Gastroesophageal sphincter (tissue), 4 donors: ENCODE data around the gene C1QTNF8. TPM values are rescaled to one million over a fixed set of nuclear protein-coding genes. Genes with fewer than 3 reads are reported as not detected.

Experiments used
- ATAC-seq: fragments of 150-250 bp; one replicate; pipeline ENCODE4 v1.9.1; 2016; ENCODE audit warnings: mild to moderate bottlenecking, moderate library complexity
- H3K27ac ChIP-seq, 4 donors: fragments of 200-600 bp; sonication (generic) in 3 of 4; 1 replicate in 3 of 4; 2 replicates in 1 of 4; pipeline ENCODE4 v1.5.1; 2016 to 2019
- H3K27me3 ChIP-seq: fragments of 200-600 bp; sonication (generic); one replicate; pipeline ENCODE4 v1.5.1; 2019
- H3K36me3 ChIP-seq, 2 donors: fragments of 200-600 bp; sonication (generic); one replicate each; pipeline ENCODE4 v1.5.1; 2019; ENCODE audit warnings: control low read depth in 1 of 2
- H3K4me1 ChIP-seq, 3 donors: fragments of 200-600 bp; sonication (generic); 1 replicate in 2 of 3; 2 replicates in 1 of 3; pipeline ENCODE4 v1.5.1; 2016 to 2019; ENCODE audit warnings: control low read depth in 2 of 3
- H3K4me3 ChIP-seq, 2 donors: fragments of 200-600 bp; sonication (generic); one replicate each; pipeline ENCODE4 v1.5.1; 2019; ENCODE audit warnings: mild to moderate bottlenecking in 1 of 2, moderate library complexity in 1 of 2
- H3K9me3 ChIP-seq, 3 donors: fragments of 200-600 bp; sonication (generic); one replicate each; pipeline ENCODE4 v1.5.1; 2017 to 2019; ENCODE audit warnings: control low read depth in 2 of 3
- EP300 ChIP-seq: sonication (generic); formaldehyde crosslinking; IDR thresholded peaks from one replicate; pipeline ENCODE4 v1.6.1; 2017; ENCODE audit warnings: antibody characterized with exemption, mild to moderate bottlenecking
- POLR2A ChIP-seq, 2 donors: fragments of 450-650 bp; IDR thresholded peaks; one replicate each; pipeline ENCODE4 v1.6.1; 2017; ENCODE audit warnings: antibody characterized with exemption in 2 of 2, mild to moderate bottlenecking in 2 of 2, moderate library complexity in 1 of 2
- POLR2AphosphoS5 ChIP-seq: sonication (generic); formaldehyde crosslinking; IDR thresholded peaks from one replicate; pipeline ENCODE4 v1.6.1; 2017; ENCODE audit warnings: antibody characterized with exemption
- WGBS, 2 donors: methylation state at CpG; one replicate each; pipeline ENCODE4 v1.1.5; 2018; ENCODE audit warnings: low coverage in 1 of 2; 5-methylcytosine and 5-hydroxymethylcytosine counted together
- total RNA-seq, 4 donors: library from RNA; depleted of rRNA; stranded (reverse); fragments of >200 nt; gene quantifications; one replicate each; pipeline ENCODE4 v1.1.0, GENCODE V29; 2016
- TF ChIP-seq, protein P1 (sequence below), 4 experiments: fragments of 200-600 bp in 2 of 4; fragments of 450-650 bp in 2 of 4; sonication (generic) in 1 of 4; IDR thresholded peaks; one replicate each; pipeline ENCODE4 v1.5.1; 2017 to 2019; ENCODE audit warnings: antibody characterized with exemption in 4 of 4, mild to moderate bottlenecking in 2 of 4, moderate library complexity in 2 of 4

C1QTNF8 gene
- total RNA-seq, 4 donors from 2014 or later: not detected

GRCh38 chr16:1117176-1117900, 21.3 kb upstream of the C1QTNF8 start:
- TF ChIP-seq, protein P1, sequence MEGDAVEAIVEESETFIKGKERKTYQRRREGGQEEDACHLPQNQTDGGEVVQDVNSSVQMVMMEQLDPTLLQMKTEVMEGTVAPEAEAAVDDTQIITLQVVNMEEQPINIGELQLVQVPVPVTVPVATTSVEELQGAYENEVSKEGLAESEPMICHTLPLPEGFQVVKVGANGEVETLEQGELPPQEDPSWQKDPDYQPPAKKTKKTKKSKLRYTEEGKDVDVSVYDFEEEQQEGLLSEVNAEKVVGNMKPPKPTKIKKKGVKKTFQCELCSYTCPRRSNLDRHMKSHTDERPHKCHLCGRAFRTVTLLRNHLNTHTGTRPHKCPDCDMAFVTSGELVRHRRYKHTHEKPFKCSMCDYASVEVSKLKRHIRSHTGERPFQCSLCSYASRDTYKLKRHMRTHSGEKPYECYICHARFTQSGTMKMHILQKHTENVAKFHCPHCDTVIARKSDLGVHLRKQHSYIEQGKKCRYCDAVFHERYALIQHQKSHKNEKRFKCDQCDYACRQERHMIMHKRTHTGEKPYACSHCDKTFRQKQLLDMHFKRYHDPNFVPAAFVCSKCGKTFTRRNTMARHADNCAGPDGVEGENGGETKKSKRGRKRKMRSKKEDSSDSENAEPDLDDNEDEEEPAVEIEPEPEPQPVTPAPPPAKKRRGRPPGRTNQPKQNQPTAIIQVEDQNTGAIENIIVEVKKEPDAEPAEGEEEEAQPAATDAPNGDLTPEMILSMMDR (IDR thresholded peaks at IDR 0.05): no peak
- TF ChIP-seq POLR2AphosphoS5: no peak
- no peak for TF ChIP-seq POLR2A (IDR thresholded peaks at IDR 0.05)
- no peak for TF ChIP-seq EP300
- H3K4me3 ChIP-seq: no peak overlapping the region
- no peaks in the 10 kb centered on the region for H3K36me3 ChIP-seq
- H3K4me1 ChIP-seq: no peaks in the 10 kb centered on the region
- no peak for ATAC-seq
- peaks cover 16% of the 10 kb centered on the region for H3K27me3 ChIP-seq
- no CpG with 5 or more reads among the region's 34 CpGs for WGBS, 2 donors
- no peak overlapping the region for H3K27ac ChIP-seq
- no peaks in the 10 kb centered on the region for H3K9me3 ChIP-seq

GRCh38 chr16:1116693-1117077, 20.6 kb upstream of the C1QTNF8 start:
- Histone ChIP-seq H3K4me1 (no peaks in the 10 kb centered on the region), H3K9me3 (no peaks in the 10 kb centered on the region), H3K27ac (no peak overlapping the region), H3K27me3 (peaks cover 16% of the 10 kb centered on the region), H3K4me3 (no peak overlapping the region), H3K36me3 (no peaks in the 10 kb centered on the region)
- no peak for ATAC-seq
- WGBS, 2 donors: 60% methylated on average over 1 of the region's 16 CpGs; no CpG with 5 or more reads in 1 of the 2 donors
- TF ChIP-seq POLR2A (IDR thresholded peaks at IDR 0.05): no peak
- TF ChIP-seq POLR2AphosphoS5: no peak
- TF ChIP-seq, protein P1 (IDR thresholded peaks at IDR 0.05): no peak
- TF ChIP-seq EP300: no peak

DNA sequence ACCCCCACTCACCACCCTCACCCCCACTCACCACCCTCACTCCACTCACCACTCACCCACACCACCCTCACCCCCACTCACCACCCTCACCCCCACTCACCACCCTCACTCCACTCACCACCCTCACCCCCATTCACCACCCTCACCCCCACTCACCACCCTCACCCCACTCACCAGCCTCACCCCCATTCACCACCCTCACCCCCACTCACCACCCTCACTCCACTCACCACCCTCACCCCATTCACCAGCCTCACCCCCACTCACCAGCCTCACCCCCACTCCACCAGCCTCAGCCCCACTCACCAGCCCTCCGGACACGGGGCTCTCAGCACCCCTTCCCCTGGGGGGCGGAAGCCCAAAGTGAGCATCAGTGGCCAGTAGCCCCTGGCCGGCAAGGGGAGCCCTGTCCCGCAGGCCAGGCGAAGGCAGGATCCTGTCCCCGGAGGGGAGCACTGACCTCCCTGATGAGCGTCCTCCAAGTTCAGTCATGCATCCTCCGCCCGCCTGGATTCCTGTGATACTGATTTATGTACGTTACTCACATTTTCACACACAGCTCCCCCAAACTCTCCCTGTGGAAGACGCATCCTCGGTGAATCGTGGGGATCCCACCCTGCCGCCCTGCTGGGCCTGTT, 18.0 kb upstream of the C1QTNF8 start:
- TF ChIP-seq, protein P1 (IDR thresholded peaks at IDR 0.05): no peak
- TF ChIP-seq EP300 (no peak), POLR2A (IDR thresholded peaks at IDR 0.05) (no peak)
- ATAC-seq: no peak
- H3K27me3 ChIP-seq: peaks cover 20% of the 10 kb centered on the region
- H3K9me3 ChIP-seq: no peaks in the 10 kb centered on the region
- no peak overlapping the region for H3K27ac ChIP-seq
- no peaks in the 10 kb centered on the region for H3K36me3 ChIP-seq
- H3K4me1 ChIP-seq: peaks cover 0 to 6% (median 0%) of the 10 kb centered on the region in 3 donors
- H3K4me3 ChIP-seq: no peak overlapping the region
- 71% methylated on average over 7 of the region's 15 CpGs; no CpG with 5 or more reads in 1 of the 2 donors for WGBS, 2 donors

DNA sequence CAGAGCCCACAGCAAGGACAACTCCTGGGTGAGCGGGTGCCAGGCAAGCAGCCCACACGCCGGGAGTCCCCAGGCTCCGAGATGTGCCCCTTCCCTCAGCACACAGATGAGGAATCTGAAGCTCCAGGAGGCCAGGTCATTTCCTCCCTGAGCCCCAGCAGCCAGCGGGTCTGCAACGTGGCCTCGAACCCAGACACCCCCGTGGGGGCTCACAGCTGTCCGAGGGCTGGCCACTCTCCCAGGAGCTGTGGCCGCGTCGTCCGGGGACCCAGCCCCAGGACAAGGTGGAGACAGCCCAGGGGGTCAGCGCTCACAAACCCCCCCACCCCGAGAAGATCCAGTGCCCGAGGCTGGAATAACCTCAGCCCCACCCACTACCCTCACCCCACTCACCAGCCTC, 17.4 kb upstream of the C1QTNF8 start:
- Histone ChIP-seq H3K36me3 (no peaks in the 10 kb centered on the region), H3K4me3 (no peak overlapping the region), H3K27ac (no peak overlapping the region), H3K9me3 (no peaks in the 10 kb centered on the region), H3K4me1 (peaks cover 0 to 12% (median 0%) of the 10 kb centered on the region in 3 donors), H3K27me3 (peaks cover 25% of the 10 kb centered on the region)
- no peak for ATAC-seq
- TF ChIP-seq, protein P1 (IDR thresholded peaks at IDR 0.05): no peak
- TF ChIP-seq POLR2AphosphoS5 (no peak), EP300 (no peak), POLR2A (IDR thresholded peaks at IDR 0.05) (no peak)
- 0 to 88% methylated on average over 1 to 5 of the region's 16 CpGs for WGBS, 2 donors
